ENCODE measurements around the gene ZSWIM9.

GRCh38 chr19:48186015-48186414, 15.5 kb downstream of the ZSWIM9 start:
- TF ChIP-seq POLR2A (IDR thresholded peaks at IDR 0.05; ENCODE audit: low read length) (no peak), GATA1 (IDR thresholded peaks at IDR 0.05; ENCODE audit: low read depth, low read length) (no peak)

All from erythroblast (primary cell).